ENCODE results near the gene PTPRJ. TPM values are rescaled to one million over a fixed set of nuclear protein-coding genes. Genes with fewer than 3 reads are reported as not detected.
A peak's percentile ranks its signal among the peaks of the same experiment; 100 is the strongest.

Gene PTPRJ
- total and polyA plus RNA-seq, 2 of the 4 experiments (the other 2 are of a cell fraction) = 5.6 to 14.9 TPM

DNA sequence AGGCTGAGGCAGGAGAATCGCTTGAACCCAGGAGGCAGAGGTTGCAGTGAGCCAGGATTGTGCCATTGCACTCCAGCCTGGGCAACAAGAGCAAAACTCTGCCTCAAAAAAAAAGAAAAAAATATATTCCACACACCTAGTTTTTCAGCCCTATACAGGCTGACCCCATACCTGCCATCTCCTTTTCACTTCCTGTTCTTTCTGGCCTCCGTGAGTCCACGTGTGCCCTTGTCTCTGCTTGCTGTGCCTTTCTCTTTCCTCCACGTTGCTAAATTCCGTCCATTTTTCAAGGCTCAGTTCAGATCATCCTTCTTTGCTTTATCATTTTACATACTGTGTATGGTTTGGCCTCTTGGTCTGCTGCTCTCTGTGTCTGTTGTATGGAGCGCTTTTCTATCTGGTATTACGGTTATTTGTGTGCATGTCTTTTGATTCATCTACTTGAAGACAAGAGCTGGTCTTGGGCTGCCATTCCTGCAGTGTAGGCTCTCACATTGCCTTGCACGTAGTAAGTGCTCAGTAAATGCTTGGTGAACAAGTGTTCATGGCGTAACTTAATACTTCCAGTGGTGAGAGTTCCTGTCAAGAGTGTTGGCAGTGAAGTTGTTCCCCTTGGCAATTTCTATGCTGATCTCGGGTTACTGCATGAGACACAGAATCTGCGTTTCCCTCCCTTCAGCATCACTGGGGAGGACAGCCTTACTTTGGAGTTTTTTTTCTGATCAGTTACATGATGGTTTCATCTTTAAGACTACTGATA lies 57.5 kb downstream of the PTPRJ start:
- dilution Hi-C loops (cut with HindIII; ENCODE audit: low sequenced_read_pairs, unreplicated experiment) = no loop called here

More for the DNA sequence above, 57.5 kb downstream of the PTPRJ start:
- Histone ChIP-seq H3K4me3 (ENCODE audit: insufficient read depth, low read depth, low read length) (no peak overlapping the region), H4K91ac (ENCODE audit: insufficient read depth, low read depth, low read length) (no peak overlapping the region), H2BK15ac (ENCODE audit: low read depth, low read length) (no peak overlapping the region), H2BK120ac (ENCODE audit: low read depth, low read length) (no peak overlapping the region), H3K4me1 (ENCODE audit: control insufficient read depth, insufficient read depth, low read length) (peaks cover 2% of the 10 kb centered on the region), H3K9ac (ENCODE audit: low read depth, low read length) (no peak overlapping the region), H4K20me1 (ENCODE audit: insufficient read depth, low read length) (peaks cover 26% of the 10 kb centered on the region), H3K18ac (ENCODE audit: low read depth, low read length) (no peak overlapping the region), H4K8ac (ENCODE audit: low read depth in 2 of 2, low read length in 2 of 2) (no peak overlapping the region), H3K4ac (ENCODE audit: low read depth, low read length) (no peak overlapping the region), H3K23ac (ENCODE audit: low read depth, low read length) (no peak overlapping the region), H4K5ac (ENCODE audit: low read depth, low read length) (no peak overlapping the region), H3K27me3 (ENCODE audit: control insufficient read depth, insufficient read depth, low read length) (no peaks in the 10 kb centered on the region), H2AK5ac (ENCODE audit: low read depth, low read length) (no peak overlapping the region), H2AFZ (replicated peaks; ENCODE audit: low read length, poor library complexity) (no peak overlapping the region), H3K4me2 (ENCODE audit: low read depth, low read length) (no peak overlapping the region), H3K56ac (ENCODE audit: extremely low read depth, insufficient read depth, low read length) (no peak overlapping the region), H2BK20ac (ENCODE audit: low read depth, low read length) (no peak overlapping the region), H3K36me3 (ENCODE audit: control insufficient read depth, insufficient read depth, low read length) (0 out of 2 replicates have a peak, but pooled peaks cover 2% of the 10 kb centered on the region), H2AK9ac (replicated peaks; ENCODE audit: low read depth, low read length, poor library complexity) (no peak overlapping the region), H3K14ac (replicated peaks; ENCODE audit: low read depth, low read length) (no peak overlapping the region), H3K27ac (ENCODE audit: insufficient read depth, low read length) (no peak overlapping the region), H3K9me3 (ENCODE audit: control insufficient read depth, insufficient read depth, low read length) (no peaks in the 10 kb centered on the region), H3K79me1 (ENCODE audit: low read depth in 1 of 2, low read length in 2 of 2) (peaks cover 39 to 68% of the 10 kb centered on the region in 2 experiments), H2BK5ac (ENCODE audit: low read depth, low read length, poor library complexity, severe bottlenecking) (no peak overlapping the region), H3K9me1 (ENCODE audit: insufficient read depth, low read length) (peaks cover 22% of the 10 kb centered on the region)
- ChIA-PET CTCF (no interaction called here), POLR2A (ENCODE audit: unreplicated experiment) (no interaction called here)
- no TSS peak for BruUV-seq (replicated peaks)
- DNase-seq (peak; percentile 77), ATAC-seq (ENCODE audit: low read depth) (no peak)
- in situ Hi-C loops (cut with MboI; ENCODE audit: low sequenced_read_pairs) (no loop called here), intact Hi-C loops (cut with micrococcal nuclease) (no loop called here)
- WGBS, 2 experiments (ENCODE audit: extremely low coverage in 2 of 2, insufficient read length in 1 of 2) = 60% methylated on average over 1 of the region's 11 CpGs; no CpG with 5 or more reads in 1 of the 2 experiments
- TF ChIP-seq BHLHE40 (IDR thresholded peaks at IDR 0.05; ENCODE audit: low read depth, low read length) (no peak), CEBPB (IDR thresholded peaks at IDR 0.05; ENCODE audit: low read depth, low read length) (no peak), CHD1 (IDR thresholded peaks at IDR 0.05; ENCODE audit: low read depth, low read length) (no peak), MAZ (IDR thresholded peaks at IDR 0.05; ENCODE audit: borderline replicate concordance, low read depth, low read length) (no peak), RCOR1 (IDR thresholded peaks at IDR 0.05; ENCODE audit: insufficient replicate concordance, low read length) (no peak), RAD21 (IDR thresholded peaks at IDR 0.05; ENCODE audit: low read length) (no peak), MXI1 (IDR thresholded peaks at IDR 0.05; ENCODE audit: borderline replicate concordance, low read depth, low read length) (no peak), POLR2A (IDR thresholded peaks at IDR 0.05; ENCODE audit: low read depth, low read length) (no peak), NFE2L2 (IDR thresholded peaks at IDR 0.05; ENCODE audit: low read depth, low read length) (no peak), FOS (IDR thresholded peaks at IDR 0.05; ENCODE audit: low read depth, low read length) (no peak), SMC3 (IDR thresholded peaks at IDR 0.05; ENCODE audit: low read depth, low read length) (no peak), MAFK (IDR thresholded peaks at IDR 0.05; ENCODE audit: low read depth, low read length) (no peak)
- TF ChIP-seq, protein P1, sequence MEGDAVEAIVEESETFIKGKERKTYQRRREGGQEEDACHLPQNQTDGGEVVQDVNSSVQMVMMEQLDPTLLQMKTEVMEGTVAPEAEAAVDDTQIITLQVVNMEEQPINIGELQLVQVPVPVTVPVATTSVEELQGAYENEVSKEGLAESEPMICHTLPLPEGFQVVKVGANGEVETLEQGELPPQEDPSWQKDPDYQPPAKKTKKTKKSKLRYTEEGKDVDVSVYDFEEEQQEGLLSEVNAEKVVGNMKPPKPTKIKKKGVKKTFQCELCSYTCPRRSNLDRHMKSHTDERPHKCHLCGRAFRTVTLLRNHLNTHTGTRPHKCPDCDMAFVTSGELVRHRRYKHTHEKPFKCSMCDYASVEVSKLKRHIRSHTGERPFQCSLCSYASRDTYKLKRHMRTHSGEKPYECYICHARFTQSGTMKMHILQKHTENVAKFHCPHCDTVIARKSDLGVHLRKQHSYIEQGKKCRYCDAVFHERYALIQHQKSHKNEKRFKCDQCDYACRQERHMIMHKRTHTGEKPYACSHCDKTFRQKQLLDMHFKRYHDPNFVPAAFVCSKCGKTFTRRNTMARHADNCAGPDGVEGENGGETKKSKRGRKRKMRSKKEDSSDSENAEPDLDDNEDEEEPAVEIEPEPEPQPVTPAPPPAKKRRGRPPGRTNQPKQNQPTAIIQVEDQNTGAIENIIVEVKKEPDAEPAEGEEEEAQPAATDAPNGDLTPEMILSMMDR (conservative IDR thresholded peaks at IDR 0.05; ENCODE audit: low read depth, low read length) = no peak
